Anterior cingulate cortex (tissue), 58 donors: ENCODE data around the gene TRPM1.

Source experiments
- DNase-seq, 58 donors: peaks; one replicate each; lab custom pipeline; 2025; lab: John Stamatoyannopoulos, UW

TRPM1 gene

GRCh38 chr15:31024979-31025378 lies 76.5 kb downstream of the TRPM1 start:
- DNase-seq, result no peak

- no peak for DNase-seq
Observed at GRCh38 chr15:31024330-31024729, 77.2 kb downstream of the TRPM1 start.

- no peak for DNase-seq
Observed at GRCh38 chr15:31023841-31024240, 77.7 kb downstream of the TRPM1 start.

GRCh38 chr15:31021067-31021665 lies 80.4 kb downstream of the TRPM1 start:
- no peak for DNase-seq

- DNase-seq, result no peak
Observed at GRCh38 chr15:31020542-31020941, 81.0 kb downstream of the TRPM1 start.

DNA sequence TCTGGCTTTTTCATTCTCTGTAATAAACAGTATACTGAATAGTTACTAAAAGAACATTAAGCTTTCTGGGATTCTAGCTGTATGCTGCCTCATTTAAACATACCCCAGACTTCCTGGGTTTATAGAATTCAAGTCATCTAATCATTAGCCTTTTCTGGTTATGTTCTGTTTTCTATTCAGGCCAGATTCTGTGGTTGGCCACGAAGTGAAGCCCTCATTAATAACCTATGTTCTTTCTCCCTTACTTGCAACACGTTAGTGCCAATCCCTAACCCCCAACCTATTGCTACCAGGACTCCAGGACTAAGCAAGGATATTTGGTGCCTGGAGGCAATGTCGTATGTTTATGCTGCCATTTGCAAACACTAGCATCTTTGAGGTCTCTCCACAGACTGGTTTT lies 81.5 kb downstream of the TRPM1 start:
- DNase-seq, result no peak

GRCh38 chr15:31017311-31017710 lies 84.2 kb downstream of the TRPM1 start:
- no peak for DNase-seq

DNA sequence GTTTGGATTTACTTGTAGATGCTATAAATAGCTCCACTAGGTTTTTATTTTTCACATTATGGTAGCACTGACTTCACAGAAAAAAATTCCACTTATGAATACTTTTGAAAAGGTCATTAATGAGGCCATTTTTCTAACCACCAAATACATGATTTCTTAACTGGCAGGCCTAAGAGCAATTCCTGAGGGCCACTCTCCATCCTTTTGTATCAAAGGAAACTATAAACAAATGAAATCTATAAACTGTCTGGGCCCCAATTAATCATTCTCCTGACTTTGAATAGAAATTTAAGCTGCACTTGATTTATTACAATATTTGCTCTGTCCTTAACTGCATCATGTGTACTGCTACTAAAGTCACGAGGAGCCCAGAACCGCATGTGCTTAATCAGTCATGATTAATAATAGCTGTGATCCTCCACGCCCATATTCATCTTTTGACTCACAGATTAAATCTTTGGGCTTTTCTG lies 85.0 kb downstream of the TRPM1 start:
- DNase-seq, result no peak

GRCh38 chr15:31014608-31014925 lies 87.0 kb downstream of the TRPM1 start:
- no peak for DNase-seq

DNA sequence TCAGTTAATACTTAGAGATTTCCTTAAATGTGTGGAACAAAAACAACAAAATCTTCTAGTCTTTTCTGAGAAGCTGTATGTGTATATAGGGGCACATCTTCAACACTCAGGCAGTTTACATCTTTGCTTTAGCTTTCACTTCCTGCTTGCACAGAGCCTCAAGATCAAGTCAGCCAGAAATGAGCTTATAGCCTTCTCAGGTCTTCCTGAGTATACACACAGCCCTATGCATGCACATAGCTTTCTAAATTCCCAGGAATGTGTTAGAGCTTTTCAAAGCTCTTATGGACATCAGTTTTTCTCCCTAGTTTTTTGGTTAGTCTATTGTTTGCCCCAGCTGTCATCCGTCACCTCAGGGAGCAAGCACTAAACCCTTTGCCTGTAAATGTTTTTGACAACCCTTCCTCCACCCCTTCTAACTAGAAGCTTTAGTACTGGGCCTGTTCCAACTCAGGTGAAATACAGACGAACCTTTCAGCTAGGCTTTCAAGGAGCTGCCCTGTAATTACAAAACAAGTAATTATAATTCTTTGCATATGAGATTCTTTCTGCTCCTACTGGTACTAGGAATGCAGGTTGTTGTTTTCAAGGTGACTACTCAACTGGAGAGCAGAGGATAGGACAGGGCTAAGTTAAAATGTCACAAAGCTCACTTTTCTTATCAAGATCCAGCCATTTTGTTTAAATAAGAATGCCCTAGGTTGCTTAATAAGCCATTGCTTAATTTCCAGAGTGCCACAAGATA lies 87.5 kb downstream of the TRPM1 start:
- no peak for DNase-seq

- DNase-seq, result no peak
Observed at GRCh38 chr15:31012455-31012854, 89.1 kb downstream of the TRPM1 start.

GRCh38 chr15:31010036-31010435 lies 91.5 kb downstream of the TRPM1 start:
- DNase-seq, result no peak

DNA sequence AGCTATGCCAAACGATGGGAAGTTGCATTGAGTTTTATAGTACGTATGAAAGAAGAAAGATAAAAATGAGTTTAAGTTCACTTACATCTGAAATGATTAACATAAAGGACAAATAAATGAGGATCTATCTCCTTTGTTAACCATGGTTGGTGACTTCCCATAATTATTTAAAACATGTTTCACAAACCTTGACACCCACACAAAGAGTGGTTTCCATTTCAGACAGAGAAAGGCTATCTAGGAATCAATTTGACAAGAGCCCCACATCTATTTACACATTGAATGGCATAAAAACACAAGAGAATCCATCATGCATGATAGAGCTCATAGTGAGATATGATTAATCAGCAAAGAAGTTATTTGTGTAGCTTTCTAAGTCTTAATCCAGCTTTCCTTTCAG lies 95.9 kb downstream of the TRPM1 start:
- DNase-seq, result no peak

DNA sequence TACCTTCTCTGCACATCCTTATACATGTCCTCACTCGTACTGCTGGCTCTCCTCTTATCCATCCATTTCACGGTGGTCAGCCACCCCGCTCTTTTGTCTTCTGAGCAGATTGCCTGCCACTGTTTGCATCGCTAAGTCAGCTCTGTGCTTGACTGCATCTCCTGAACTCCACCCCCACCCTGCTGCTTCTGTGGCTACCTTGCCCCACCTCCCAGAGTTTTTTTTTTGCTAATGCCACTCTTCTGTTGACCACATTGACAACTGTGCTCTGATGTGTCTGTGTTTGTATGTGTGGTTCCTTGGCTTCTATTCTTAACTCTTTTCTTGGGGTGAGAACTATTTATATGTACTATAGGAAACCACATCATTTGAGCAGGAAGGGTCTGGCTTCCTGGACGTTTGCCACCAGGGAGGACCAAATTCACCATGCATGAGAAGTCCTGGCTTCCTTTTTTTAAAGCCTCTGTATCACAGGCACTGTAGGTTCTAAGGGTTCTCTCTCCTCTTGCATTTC lies 97.2 kb downstream of the TRPM1 start:
- DNase-seq, result peak in 1 of 58 donors; percentile 11

- no peak for DNase-seq
Observed at GRCh38 chr15:31001702-31002101, 99.8 kb downstream of the TRPM1 start.

DNA sequence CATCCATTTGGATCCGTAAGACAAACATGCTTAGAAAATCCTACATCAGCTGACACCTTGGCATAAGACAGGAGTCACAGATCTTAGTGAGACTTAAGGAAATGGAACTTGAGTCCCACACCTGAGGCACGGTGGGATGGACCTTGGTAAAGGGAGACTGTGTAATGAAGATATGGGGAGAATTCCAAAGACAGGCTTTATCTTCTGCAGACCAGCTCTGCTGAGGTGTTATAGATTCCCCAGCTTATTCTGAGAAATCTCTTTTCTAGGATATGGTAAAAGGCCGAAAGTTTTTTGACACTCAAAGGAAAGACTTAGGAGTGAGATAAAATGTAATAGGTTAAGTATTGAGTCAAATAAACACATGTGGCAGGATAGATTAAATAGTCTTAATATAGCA lies 101.8 kb downstream of the TRPM1 start:
- no peak for DNase-seq

DNA sequence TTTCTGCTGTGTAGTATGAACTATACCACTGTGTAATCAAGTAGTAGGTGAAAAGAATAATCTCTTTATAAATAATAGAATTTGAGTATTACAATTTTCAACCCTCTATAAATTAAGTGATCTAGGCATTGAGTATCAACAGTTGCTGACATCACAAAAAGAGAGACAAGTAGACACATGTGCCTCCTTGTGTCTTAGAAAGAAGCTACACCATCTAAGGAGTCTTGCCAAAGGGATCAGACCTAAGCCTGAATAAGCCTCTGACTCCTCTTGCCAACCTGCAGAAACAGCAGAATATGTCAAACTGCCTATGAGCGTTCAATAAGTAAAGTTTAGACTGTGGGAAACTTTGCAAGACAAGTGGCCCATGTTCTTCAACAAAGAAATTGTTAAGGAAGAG lies 104.3 kb downstream of the TRPM1 start:
- no peak for DNase-seq

GRCh38 chr15:30992249-30992864 lies 109.2 kb downstream of the TRPM1 start:
- no peak for DNase-seq

DNA sequence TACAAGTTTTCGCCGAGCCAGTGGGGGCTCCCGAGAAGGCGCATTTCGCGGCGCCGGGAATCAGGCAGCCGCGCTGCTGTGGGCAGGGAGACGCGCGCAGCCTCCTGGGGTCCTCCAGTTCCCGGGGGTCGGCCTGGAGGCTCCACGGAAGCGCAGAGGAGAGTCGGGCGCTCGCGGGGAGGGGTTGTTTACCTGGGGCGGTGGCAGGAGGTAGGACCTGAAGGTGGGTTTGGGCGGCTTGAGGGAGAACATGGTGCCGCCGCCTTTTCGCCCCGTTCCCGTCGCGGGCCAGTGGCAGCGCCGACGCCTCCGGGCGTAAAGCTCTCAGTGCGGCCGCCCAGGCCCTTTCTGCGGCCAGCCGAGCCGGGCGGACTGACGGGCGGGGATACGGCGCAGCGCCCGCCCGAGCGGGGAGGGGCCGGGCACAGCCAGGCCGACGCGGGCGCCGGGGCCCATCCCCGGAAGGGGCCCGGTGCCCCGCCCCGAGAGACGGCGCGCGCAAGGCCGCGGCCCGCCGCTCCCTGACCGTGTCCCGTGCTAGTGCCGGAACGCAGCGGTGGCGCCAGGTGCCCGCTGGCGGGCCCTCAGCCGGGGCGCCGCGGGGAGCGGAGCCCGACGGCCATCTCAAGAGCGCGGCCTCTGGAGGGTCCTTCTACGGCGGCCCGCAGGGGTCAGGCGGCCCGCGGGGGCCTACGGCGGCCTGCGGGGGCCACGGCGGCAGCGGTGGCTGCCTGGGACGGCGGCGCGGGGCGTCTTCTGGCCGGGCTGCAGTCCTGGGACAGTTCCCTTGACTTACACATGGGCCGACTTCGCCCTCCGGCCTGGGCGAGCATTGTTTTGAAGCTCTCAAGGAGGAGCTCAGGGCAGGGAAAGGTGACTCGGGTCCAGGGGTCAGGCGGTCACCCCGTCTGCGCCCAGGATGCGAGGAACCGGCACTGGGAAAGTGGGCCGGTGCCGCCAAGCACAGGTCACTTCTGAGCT lies 110.0 kb downstream of the TRPM1 start, which contains the start of gene MTMR10:
MTMR10 (minus strand) TSS at position 374 of the 981 bp plus-strand sequence; CDS start at position 252, 122 bp downstream.
- DNase-seq, result peak in 51 of 58 donors; percentile 27 to 87 (median 70)
